NCI-H1105 treated with DMSO at 0.1 percent for 48 hours (cell line): ENCODE results near the gene MTMR2.
A peak's percentile ranks its signal among the peaks of the same experiment; 100 is the strongest.
"Not testable (repeated sequence)": the region's sequence is repeated elsewhere in the genome, so short reads cannot be mapped to it uniquely, and the experiment has no call there.

Experiments
- DNase-seq: peaks from one replicate; lab custom pipeline; 2025; lab: John Stamatoyannopoulos, UW

Gene MTMR2

GRCh38 chr11:95811052-95811451, 112.9 kb downstream of the MTMR2 start:
- not testable (repeated sequence) for DNase-seq

- not testable (repeated sequence) for DNase-seq
Measured at GRCh38 chr11:95806464-95806863, 117.4 kb downstream of the MTMR2 start.

- no peak for DNase-seq
Measured at GRCh38 chr11:95805869-95806268, 118.0 kb downstream of the MTMR2 start.

- DNase-seq, result no peak
Measured at GRCh38 chr11:95803973-95804372, 119.9 kb downstream of the MTMR2 start.

GRCh38 chr11:95802806-95803205, 121.1 kb downstream of the MTMR2 start:
- DNase-seq, result no peak

- DNase-seq, result no peak
Measured at GRCh38 chr11:95800438-95800837, 123.5 kb downstream of the MTMR2 start.

- DNase-seq, result no peak
Measured at GRCh38 chr11:95799546-95799945, 124.4 kb downstream of the MTMR2 start.

- no peak for DNase-seq
Measured at GRCh38 chr11:95796501-95796900, 127.4 kb downstream of the MTMR2 start.

- no peak for DNase-seq
Measured at GRCh38 chr11:95795627-95796295, 128.1 kb downstream of the MTMR2 start.

- DNase-seq, result no peak
Measured at GRCh38 chr11:95794086-95794485, 129.8 kb downstream of the MTMR2 start.

GRCh38 chr11:95793116-95793515, 130.8 kb downstream of the MTMR2 start:
- no peak for DNase-seq

GRCh38 chr11:95792700-95793099, 131.2 kb downstream of the MTMR2 start:
- DNase-seq, result no peak

GRCh38 chr11:95792200-95792599, 131.7 kb downstream of the MTMR2 start:
- DNase-seq, result no peak

GRCh38 chr11:95791709-95792033, 132.2 kb downstream of the MTMR2 start:
- no peak for DNase-seq

GRCh38 chr11:95790933-95791708, 132.8 kb downstream of the MTMR2 start:
- peak; percentile 87 for DNase-seq

- peak; percentile 97 for DNase-seq
Measured at GRCh38 chr11:95790123-95790932, 133.6 kb downstream of the MTMR2 start, which contains the start of gene CEP57. TSS of gene CEP57 (plus strand) at chr11:95790498. CDS start at chr11:95790699, 201 bp downstream.

GRCh38 chr11:95789506-95790122, 134.3 kb downstream of the MTMR2 start, which contains the start of gene FAM76B:
TSS of gene FAM76B (minus strand) at chr11:95789782. CDS start at chr11:95789478, 304 bp downstream.
- DNase-seq, result peak; percentile 99

- DNase-seq, result peak; percentile 24
Measured at GRCh38 chr11:95788921-95789505, 134.9 kb downstream of the MTMR2 start.
